Adipocyte (in vitro differentiated cells): ENCODE measurements around the gene GPX5.
A peak's percentile ranks its signal among the peaks of the same experiment; 100 is the strongest.

Source experiments
- DNase-seq: peaks from one replicate; pipeline ENCODE4 v3.0.0-alpha.2; 2015; ENCODE audit warnings: low read depth
- H3K27me3 ChIP-seq: replicated peaks from 2 replicates; pipeline ENCODE4 v1.7.0; 2013; ENCODE audit warnings: mild to moderate bottlenecking, low read length, moderate library complexity; ENCODE audit not compliant: control insufficient read depth, insufficient read depth
- H3K36me3 ChIP-seq: 2 replicates; pipeline ENCODE4 v1.7.0; 2013; ENCODE audit warnings: low read length, mild to moderate bottlenecking, moderate library complexity; ENCODE audit not compliant: control insufficient read depth, insufficient read depth, severe bottlenecking
- H3K4me1 ChIP-seq: 2 replicates; pipeline ENCODE4 v1.7.0; 2013; ENCODE audit warnings: mild to moderate bottlenecking, low read length, moderate library complexity; ENCODE audit not compliant: control insufficient read depth, insufficient read depth
- H3K4me3 ChIP-seq: 2 replicates; pipeline ENCODE4 v1.7.0; 2013; ENCODE audit warnings: mild to moderate bottlenecking, low read length, moderate library complexity
- H3K9ac ChIP-seq: 2 replicates; pipeline ENCODE4 v1.7.0; 2013; ENCODE audit warnings: mild to moderate bottlenecking, low read length, moderate library complexity
- H3K9me3 ChIP-seq: 2 replicates; pipeline ENCODE4 v1.7.0; 2013; ENCODE audit warnings: mild to moderate bottlenecking, low read length, moderate library complexity; ENCODE audit not compliant: control insufficient read depth

The GPX5 gene, protein sequence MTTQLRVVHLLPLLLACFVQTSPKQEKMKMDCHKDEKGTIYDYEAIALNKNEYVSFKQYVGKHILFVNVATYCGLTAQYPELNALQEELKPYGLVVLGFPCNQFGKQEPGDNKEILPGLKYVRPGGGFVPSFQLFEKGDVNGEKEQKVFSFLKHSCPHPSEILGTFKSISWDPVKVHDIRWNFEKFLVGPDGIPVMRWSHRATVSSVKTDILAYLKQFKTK

DNA sequence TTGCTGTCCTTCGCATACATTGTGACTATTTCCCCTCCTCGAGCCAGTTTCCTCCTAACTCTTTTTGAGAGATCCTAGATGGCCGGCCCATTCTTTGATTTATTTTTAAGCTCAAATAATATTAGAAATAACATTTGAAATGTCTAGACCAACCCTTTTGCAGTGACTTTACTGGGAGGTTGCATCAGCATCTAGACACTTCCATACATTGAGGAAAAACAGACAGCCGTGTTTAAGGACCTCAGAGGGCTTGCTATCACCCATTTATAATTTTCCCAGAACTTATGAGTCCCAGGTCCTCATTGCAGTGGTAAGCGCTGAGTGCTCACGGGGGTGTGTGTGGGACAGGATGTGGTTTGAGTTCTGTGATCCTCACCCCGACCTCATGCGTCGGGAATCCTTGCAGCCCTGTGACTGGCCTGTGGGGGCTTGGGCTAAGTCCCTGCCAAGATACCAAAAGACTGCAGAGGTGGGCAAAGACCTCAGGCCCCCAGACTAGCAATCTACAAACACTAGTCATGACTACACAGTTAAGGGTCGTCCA, at the start of gene GPX5:
GPX5 (plus strand) TSS at position 386 of the 544 bp plus-strand sequence; CDS start at position 519, 133 bp downstream.
- DNase-seq = no peak
- Histone ChIP-seq H3K36me3 (no peaks in the 10 kb centered on the region), H3K4me3 (no peak within 1 kb of the TSS), H3K4me1 (no peaks in the 10 kb centered on the region), H3K27me3 (peaks cover 25% of the 10 kb centered on the region), H3K9ac (no peak within 1 kb of the TSS), H3K9me3 (no peaks in the 10 kb centered on the region)

DNA sequence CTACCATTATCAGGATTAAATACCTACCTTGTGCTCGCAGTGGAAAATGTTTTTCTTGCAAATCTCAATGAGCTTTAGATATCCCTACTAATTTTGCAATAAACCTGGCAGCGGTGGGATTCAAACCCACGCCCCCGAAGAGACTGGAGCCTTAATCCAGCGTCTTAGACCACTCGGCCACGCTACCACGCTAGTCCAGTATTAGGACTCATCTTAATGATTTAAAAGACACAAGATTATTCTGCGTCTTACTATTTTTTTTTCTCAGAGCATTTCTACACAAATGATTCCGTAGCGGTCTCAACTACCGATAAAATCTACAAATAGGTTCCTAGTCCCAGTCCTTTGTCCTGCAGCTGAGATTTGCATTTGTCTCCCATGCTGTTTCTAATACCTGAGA, 47.2 kb upstream of the GPX5 start:
- H3K36me3 ChIP-seq = no peaks in the 10 kb centered on the region
- DNase-seq = no peak
- H3K4me1 ChIP-seq = peaks cover 4% of the 10 kb centered on the region
- peaks cover 49% of the 10 kb centered on the region for H3K27me3 ChIP-seq
- no peak overlapping the region for H3K9ac ChIP-seq
- H3K9me3 ChIP-seq = no peaks in the 10 kb centered on the region
- H3K4me3 ChIP-seq = peak overlapping the region; percentile 17

DNA sequence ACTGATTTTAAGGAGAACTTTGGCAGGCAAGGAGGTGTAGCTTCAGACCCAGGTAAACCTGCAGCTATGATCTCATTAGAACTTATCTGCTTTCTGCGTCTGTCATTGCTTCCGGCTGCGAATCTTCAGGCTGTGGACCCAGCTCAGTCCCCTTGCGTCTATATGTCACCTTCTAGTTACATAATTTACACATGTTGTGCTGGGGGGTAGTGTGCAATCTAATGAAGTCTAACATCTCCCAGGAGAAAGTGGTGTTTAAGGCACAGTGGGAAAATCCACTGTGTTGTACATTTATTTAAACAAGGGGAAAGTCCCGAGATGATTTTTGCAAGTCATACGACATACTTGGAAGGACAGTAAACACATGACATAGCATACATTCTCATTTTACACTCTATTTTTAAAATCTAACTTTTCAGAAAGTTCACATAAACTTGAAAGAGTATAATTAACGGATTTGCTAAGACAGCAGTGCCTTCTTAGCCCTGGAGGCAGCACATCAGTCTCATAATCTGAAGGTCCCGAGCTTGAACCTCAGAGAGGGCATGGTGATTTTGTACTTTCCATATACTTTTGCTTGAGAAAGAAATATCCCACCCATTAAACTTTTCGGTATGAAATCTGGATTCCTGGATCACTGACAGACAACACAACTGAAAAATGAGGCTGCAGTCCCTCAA, 45.3 kb upstream of the GPX5 start:
- peaks cover 49% of the 10 kb centered on the region for H3K27me3 ChIP-seq
- H3K9ac ChIP-seq = no peak overlapping the region
- H3K4me3 ChIP-seq = no peak overlapping the region
- no peaks in the 10 kb centered on the region for H3K4me1 ChIP-seq
- no peaks in the 10 kb centered on the region for H3K36me3 ChIP-seq
- no peaks in the 10 kb centered on the region for H3K9me3 ChIP-seq
- DNase-seq = no peak

DNA sequence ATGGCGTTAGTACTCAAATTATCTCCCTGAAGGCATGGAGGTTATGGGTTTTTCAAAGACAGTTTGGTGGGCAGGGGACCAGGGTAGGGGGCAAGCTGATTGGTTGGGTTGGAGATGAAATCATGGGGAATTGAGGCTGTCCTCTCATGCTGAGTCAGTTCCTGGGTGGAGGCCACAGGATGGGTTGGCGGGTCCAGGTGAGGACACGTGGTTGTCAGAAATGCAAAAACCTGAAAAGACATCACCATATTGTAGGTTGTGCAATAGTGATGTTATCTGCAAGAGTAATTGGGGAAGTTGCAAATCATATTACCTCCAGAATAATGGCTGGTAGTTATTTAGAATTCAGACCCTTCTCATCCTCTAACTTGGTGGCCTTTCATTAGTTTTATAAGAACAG, 40.2 kb upstream of the GPX5 start:
- Histone ChIP-seq H3K9ac (no peak overlapping the region), H3K36me3 (no peaks in the 10 kb centered on the region), H3K9me3 (no peaks in the 10 kb centered on the region), H3K4me3 (no peak overlapping the region), H3K4me1 (peaks cover 3% of the 10 kb centered on the region), H3K27me3 (peaks cover 21% of the 10 kb centered on the region)
- DNase-seq = no peak

DNA sequence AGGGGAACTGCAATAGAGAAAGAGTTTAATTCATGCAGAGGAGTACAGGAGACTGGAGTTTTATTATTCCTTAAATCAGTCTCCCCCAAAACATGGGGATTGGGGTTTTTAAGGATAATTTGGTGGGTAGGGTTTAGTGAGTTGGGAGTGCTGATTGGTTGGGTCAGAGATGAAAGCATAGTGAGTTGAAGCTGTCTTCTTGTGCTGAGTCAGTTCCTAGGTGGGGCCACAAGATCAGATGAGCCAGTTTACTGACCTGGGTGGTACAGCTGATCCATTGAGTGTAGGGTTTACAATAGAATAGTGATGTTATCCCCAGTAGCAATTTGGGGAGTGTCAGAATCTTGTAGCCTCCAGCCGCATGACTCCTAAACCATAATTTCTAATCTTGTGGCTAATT, 39.1 kb upstream of the GPX5 start:
- no peak overlapping the region for H3K4me3 ChIP-seq
- H3K9ac ChIP-seq = no peak overlapping the region
- peaks cover 6% of the 10 kb centered on the region for H3K4me1 ChIP-seq
- no peaks in the 10 kb centered on the region for H3K9me3 ChIP-seq
- no peak for DNase-seq
- no peaks in the 10 kb centered on the region for H3K36me3 ChIP-seq
- H3K27me3 ChIP-seq = peaks cover 11% of the 10 kb centered on the region

DNA sequence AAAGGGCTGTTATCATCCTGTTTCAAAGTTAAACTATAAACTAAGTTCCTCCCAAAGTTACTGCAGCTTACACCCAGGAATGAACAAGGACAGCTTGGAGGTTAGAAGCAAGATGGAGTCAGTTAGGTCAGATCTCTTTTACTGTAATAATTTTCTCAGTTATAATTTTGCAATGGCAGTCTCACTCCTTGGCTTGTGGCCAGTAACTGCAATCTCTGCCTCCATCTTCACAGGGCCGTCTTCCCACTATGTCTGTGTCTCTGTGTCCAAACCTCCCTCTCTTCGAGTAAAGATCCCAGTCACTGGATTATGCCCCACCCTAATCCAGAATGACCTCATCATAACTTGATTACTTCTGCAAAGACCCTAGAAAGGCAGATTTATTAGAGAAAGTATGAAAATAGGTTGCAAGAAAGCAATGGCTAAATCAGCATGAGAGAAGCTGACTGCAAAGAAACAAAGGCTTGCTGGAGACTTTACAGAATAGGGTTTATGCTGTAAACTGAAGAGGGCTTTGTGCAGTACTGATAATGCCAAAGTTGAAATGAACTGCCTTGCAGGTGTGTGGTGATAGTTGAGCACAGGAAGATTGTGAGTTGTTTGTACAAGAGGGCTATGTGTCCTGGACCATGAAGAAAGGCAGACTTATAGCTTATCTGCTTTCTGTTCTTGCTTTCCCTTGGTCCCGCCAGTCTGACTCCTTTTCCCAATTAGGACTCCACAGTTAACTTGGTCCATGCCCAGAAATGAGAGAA, 38.5 kb upstream of the GPX5 start:
- no peaks in the 10 kb centered on the region for H3K36me3 ChIP-seq
- H3K9ac ChIP-seq = no peak overlapping the region
- H3K27me3 ChIP-seq = peaks cover 6% of the 10 kb centered on the region
- DNase-seq = no peak
- no peaks in the 10 kb centered on the region for H3K9me3 ChIP-seq
- peaks cover 6% of the 10 kb centered on the region for H3K4me1 ChIP-seq
- no peak overlapping the region for H3K4me3 ChIP-seq

DNA sequence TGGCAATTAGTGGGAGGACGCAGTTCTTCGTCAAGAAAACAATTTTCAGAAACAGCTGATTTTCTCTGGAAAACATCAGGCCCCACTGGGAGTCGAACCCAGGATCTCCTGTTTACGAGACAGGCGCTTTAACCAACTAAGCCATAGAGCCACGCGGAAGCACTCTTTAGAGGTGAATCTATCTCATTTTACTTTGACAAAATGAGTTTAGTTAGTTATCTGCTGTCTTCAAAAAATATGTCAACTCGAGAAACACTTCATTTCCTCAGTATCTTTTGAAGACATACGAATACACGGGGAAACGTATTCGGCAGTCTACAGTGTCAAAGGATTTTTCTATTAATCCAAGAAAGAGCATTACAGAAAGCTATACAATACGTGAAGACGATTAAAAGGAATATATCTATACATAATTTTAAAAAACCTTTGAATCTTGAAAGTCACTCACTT, 36.7 kb upstream of the GPX5 start:
- Histone ChIP-seq H3K27me3 (no peaks in the 10 kb centered on the region), H3K36me3 (no peaks in the 10 kb centered on the region), H3K9me3 (no peaks in the 10 kb centered on the region), H3K4me1 (peaks cover 6% of the 10 kb centered on the region), H3K4me3 (peak overlapping the region; percentile 80), H3K9ac (peak overlapping the region; percentile 41)
- DNase-seq = peak; percentile 81

DNA sequence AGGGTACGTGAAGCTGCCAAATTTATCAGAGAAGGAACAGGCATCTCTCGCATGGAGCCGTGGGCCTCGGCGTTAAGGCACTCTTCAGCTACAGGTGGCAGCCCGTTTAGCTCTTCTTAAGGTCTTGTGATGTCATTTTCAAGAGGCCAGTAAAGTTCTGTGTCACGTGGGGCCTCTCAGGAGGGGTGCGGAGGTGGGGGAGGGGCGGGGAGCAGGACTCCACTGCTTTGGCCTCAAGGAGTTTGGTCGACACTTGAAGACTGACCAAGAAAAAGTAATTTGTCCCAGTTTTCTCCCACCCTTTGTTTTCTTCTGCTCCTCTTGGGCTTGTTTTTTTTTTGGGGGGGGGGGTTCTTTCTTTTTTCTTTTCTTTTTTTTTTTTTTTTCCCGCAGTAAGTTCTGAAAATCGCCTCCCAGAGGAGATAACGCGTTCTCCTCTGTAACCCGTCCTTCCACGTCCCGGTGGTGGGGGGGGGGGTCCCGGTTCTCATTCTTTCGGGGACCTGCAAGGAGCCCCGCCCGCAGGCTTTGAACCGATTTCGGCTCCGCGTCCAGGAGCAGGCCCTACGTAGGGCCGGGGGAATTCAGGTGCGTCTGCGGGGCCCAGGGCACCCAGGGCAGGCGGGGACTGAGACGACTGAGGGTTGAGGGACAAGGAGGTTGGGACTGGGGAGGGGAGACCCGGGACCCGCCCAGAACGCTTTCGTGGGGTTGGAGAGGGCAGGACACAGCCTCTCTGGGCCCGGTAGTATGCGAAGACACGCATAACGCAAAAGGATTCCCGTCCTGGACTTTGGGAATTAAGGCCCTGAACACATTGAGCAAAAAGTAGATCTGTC, 36.1 kb upstream of the GPX5 start:
- H3K9me3 ChIP-seq = no peaks in the 10 kb centered on the region
- no peaks in the 10 kb centered on the region for H3K27me3 ChIP-seq
- peaks cover 6% of the 10 kb centered on the region for H3K4me1 ChIP-seq
- no peaks in the 10 kb centered on the region for H3K36me3 ChIP-seq
- peak overlapping the region; percentile 64 for H3K9ac ChIP-seq
- peak overlapping the region; percentile 80 for H3K4me3 ChIP-seq
- peak; percentile 88 for DNase-seq

DNA sequence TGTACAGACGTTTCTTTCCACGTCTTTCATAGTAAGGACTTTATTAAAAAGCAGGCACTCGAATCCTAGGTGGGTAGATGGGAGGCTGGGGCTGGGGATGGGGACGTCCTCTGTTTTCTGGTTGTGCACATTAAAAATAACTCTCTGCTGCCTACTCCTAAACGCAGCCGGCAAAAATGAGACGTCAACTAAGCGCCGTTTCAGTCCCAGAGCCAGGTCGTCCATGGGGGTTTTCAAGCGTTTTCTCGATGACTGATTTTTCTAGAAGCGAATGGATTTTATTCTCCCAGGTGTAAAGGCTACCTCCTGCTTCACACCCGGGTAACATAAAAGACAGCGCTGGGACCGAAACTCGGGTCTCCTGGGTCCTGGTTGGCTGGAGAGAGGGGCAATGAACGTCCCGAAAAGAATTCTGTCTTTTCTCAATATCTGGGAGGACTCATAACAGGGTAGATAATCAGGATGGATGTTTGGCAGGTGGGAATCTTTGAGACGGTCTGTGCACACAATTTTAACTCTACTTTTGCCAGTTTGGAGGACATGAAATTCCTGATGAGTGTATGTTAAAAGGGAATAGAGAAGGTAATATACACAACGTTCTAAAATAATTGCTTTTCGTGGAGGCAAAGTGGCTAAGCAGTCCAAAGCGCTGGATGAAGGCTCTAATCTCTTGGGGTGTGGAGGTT, 35.3 kb upstream of the GPX5 start:
- DNase-seq = peak; percentile 52
- Histone ChIP-seq H3K9me3 (no peaks in the 10 kb centered on the region), H3K4me1 (peaks cover 6% of the 10 kb centered on the region), H3K4me3 (peak overlapping the region; percentile 80), H3K27me3 (no peaks in the 10 kb centered on the region), H3K9ac (peak overlapping the region; percentile 64), H3K36me3 (no peaks in the 10 kb centered on the region)

DNA sequence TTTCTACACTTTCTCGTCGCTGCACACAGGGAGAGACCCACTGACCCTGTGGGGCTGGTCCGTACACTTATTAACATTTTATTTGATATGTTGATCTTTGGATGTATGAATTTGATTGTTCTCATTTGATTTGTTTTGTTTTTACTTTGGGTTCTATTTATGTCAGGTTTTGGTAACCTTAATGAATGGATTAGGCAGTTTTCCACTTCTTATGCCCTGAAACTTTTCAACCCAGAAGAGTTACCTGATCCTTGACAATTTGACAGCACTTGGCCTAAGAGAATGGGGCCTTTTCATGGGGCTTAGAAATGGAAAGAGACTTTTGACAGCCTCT, 33.7 kb upstream of the GPX5 start:
- Histone ChIP-seq H3K9ac (no peak overlapping the region), H3K4me3 (no peak overlapping the region), H3K9me3 (no peaks in the 10 kb centered on the region), H3K36me3 (no peaks in the 10 kb centered on the region), H3K4me1 (peaks cover 6% of the 10 kb centered on the region), H3K27me3 (no peaks in the 10 kb centered on the region)
- DNase-seq = no peak
